ENCODE results near the gene CNTNAP2. TPM values are rescaled to one million over a fixed set of nuclear protein-coding genes. Genes with fewer than 3 reads are reported as not detected.

Gene CNTNAP2
- total RNA-seq, 4 donors from 2014 or later: 0.91 to 16.0 TPM; not detected in 2

DNA sequence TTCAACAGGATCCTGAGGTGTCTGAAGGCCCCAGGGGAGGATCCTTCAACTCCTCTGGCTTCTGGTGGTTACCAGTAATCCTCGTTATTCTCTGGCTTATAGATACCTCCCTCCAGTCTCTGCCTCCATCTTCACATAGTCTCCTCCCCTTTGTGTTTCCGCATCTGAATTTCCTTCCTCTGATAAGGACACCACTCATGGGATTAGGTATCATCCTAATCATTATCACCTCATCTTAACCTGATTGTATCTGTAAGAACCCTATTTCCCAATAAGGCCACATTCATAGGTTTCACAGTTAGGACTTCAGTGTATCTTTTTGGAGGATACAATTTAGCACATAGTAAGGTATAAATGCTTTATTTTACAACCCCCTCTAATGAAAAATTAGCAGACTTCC, 1189.2 kb downstream of the CNTNAP2 start:
- no peak for DNase-seq
- H3K36me3 ChIP-seq: no peaks in the 10 kb centered on the region
- no peaks in the 10 kb centered on the region for H3K9me3 ChIP-seq
- no peaks in the 10 kb centered on the region for H3K4me1 ChIP-seq
- H3K27me3 ChIP-seq: no peaks in the 10 kb centered on the region
- H3K4me3 ChIP-seq: no peak overlapping the region
- no peak overlapping the region for H3K27ac ChIP-seq
- intact Hi-C loops (cut with DNase I; ENCODE audit: low total_unique reads): no loop called here
- no peak for TF ChIP-seq POLR2A (IDR thresholded peaks at IDR 0.05)
- TF ChIP-seq, protein P1, sequence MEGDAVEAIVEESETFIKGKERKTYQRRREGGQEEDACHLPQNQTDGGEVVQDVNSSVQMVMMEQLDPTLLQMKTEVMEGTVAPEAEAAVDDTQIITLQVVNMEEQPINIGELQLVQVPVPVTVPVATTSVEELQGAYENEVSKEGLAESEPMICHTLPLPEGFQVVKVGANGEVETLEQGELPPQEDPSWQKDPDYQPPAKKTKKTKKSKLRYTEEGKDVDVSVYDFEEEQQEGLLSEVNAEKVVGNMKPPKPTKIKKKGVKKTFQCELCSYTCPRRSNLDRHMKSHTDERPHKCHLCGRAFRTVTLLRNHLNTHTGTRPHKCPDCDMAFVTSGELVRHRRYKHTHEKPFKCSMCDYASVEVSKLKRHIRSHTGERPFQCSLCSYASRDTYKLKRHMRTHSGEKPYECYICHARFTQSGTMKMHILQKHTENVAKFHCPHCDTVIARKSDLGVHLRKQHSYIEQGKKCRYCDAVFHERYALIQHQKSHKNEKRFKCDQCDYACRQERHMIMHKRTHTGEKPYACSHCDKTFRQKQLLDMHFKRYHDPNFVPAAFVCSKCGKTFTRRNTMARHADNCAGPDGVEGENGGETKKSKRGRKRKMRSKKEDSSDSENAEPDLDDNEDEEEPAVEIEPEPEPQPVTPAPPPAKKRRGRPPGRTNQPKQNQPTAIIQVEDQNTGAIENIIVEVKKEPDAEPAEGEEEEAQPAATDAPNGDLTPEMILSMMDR (IDR thresholded peaks at IDR 0.05): no peak

DNA sequence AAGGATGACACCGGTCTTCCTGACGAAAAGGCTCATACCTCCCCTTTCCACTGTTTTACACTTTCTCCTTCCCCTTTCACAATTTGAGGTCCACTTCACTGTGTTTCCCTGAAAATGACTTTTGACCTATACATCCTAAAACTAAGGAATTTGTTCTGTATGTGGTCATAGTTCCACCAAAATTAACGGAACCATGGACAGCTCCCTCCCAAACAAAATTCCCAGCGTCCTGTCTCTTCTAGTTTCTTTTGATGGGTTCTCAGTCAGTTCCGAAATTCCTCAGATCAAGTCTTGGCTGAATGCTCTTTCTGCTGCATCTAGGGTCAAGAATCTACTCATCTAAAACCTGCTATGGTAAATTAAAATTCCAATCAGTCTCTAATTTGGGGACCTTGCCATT, 1191.9 kb downstream of the CNTNAP2 start:
- no peak for TF ChIP-seq POLR2A (IDR thresholded peaks at IDR 0.05)
- TF ChIP-seq, protein P1 (IDR thresholded peaks at IDR 0.05): no peak

DNA sequence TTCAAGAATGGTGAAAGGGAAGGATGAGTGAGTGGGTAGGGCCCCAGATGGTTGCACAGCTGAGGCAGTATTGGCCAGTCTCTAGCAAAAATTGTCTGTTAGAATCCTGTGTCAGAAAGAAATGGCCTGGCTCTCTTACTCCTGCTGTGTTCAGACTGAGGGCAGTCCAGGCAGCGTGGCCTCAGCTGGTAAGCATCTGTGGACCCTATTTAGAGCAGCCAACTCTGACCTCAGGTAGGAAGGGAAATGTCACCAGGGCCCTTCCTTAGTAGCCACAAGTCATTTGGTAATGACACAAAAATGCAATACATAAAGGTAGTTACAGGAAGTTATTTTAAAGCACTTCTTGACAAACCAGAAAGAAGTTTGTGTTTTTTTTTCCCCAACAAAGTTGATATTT, 1194.7 kb downstream of the CNTNAP2 start:
- Histone ChIP-seq H3K36me3 (no peaks in the 10 kb centered on the region), H3K4me1 (no peaks in the 10 kb centered on the region), H3K9me3 (no peaks in the 10 kb centered on the region), H3K4me3 (no peak overlapping the region), H3K27me3 (no peaks in the 10 kb centered on the region), H3K27ac (no peak overlapping the region)
- no peak for TF ChIP-seq POLR2A (IDR thresholded peaks at IDR 0.05)
- TF ChIP-seq, protein P1 (IDR thresholded peaks at IDR 0.05): no peak
- intact Hi-C loops (cut with DNase I; ENCODE audit: low total_unique reads): no loop called here
- no peak for DNase-seq

More for the DNA sequence above, 1191.9 kb downstream of the CNTNAP2 start:
- no peak overlapping the region for H3K27ac ChIP-seq
- H3K27me3 ChIP-seq: no peaks in the 10 kb centered on the region
- intact Hi-C loops (cut with DNase I; ENCODE audit: low total_unique reads): no loop called here
- no peaks in the 10 kb centered on the region for H3K4me1 ChIP-seq
- H3K36me3 ChIP-seq: no peaks in the 10 kb centered on the region
- no peak overlapping the region for H3K4me3 ChIP-seq
- H3K9me3 ChIP-seq: no peaks in the 10 kb centered on the region
- no peak for DNase-seq

DNA sequence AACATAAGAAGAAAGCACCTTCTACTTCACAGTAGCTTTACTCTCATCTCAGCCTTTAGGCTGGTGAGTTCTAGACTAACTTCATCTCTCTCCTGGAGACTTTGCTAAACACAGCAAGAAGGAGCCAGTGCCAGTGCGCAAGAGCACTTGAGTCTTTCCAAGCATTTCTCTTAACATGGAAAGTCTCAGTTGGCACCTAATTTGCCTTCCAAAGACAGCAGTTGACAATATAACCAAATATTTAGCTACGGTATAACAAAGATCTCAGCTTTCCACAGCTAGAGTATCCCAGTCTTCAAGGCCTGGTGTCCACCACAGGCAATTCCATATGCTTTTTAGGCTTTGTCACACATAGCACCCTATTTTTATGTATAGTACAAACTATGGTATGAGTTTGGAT, 1204.9 kb downstream of the CNTNAP2 start:
- Histone ChIP-seq H3K36me3 (no peaks in the 10 kb centered on the region), H3K4me1 (no peaks in the 10 kb centered on the region), H3K27me3 (no peaks in the 10 kb centered on the region), H3K4me3 (no peak overlapping the region), H3K9me3 (no peaks in the 10 kb centered on the region), H3K27ac (no peak overlapping the region)
- intact Hi-C loops (cut with DNase I; ENCODE audit: low total_unique reads): no loop called here
- DNase-seq: no peak
- no peak for TF ChIP-seq POLR2A (IDR thresholded peaks at IDR 0.05)
- TF ChIP-seq, protein P1 (IDR thresholded peaks at IDR 0.05): no peak

DNA sequence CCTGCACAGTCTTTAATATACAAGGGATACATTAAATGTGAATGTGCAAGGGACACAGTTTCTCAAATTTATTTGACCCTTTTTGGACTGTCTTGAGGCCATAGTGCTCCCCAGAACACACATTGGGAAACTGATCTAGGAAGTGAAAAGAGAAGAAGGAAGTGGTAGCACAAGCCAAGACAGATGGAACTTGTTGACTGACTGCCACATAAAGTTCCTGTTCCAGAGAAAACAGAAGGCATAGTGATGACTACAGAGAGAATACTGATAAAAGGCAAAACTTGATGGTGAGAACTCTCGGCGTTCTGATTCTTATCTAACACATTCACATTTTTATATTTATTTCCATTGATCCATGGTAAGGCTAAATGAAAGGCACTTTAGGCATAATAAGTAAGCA, 1216.4 kb downstream of the CNTNAP2 start:
- no peaks in the 10 kb centered on the region for H3K9me3 ChIP-seq
- TF ChIP-seq POLR2A (IDR thresholded peaks at IDR 0.05): no peak
- TF ChIP-seq, protein P1 (IDR thresholded peaks at IDR 0.05): no peak

More for the DNA sequence above, 1216.4 kb downstream of the CNTNAP2 start:
- H3K4me3 ChIP-seq: no peak overlapping the region
- H3K36me3 ChIP-seq: no peaks in the 10 kb centered on the region
- intact Hi-C loops (cut with DNase I; ENCODE audit: low total_unique reads): no loop called here
- no peak overlapping the region for H3K27ac ChIP-seq
- H3K27me3 ChIP-seq: no peaks in the 10 kb centered on the region
- no peaks in the 10 kb centered on the region for H3K4me1 ChIP-seq
- DNase-seq: no peak

All from uterus (tissue), 4 donors.